Measurements from ENCODE around the gene KIF17. TPM values are rescaled to one million over a fixed set of nuclear protein-coding genes. Genes with fewer than 3 reads are reported as not detected.

The KIF17 gene
- total and polyA plus RNA-seq, 2 of the 8 experiments (the other 6 are each of a cell fraction or from before 2014, with no cell fraction given): 6.9 to 10.4 TPM

- TF ChIP-seq SP2 (IDR thresholded peaks at IDR 0.05; ENCODE audit: low read length) (no peak), POU5F1 (IDR thresholded peaks at IDR 0.05; ENCODE audit: low read depth, low read length) (no peak), JUN (IDR thresholded peaks at IDR 0.05; ENCODE audit: low read depth, low read length) (no peak)
- TF ChIP-seq, protein P1, sequence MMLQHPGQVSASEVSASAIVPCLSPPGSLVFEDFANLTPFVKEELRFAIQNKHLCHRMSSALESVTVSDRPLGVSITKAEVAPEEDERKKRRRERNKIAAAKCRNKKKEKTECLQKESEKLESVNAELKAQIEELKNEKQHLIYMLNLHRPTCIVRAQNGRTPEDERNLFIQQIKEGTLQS (IDR thresholded peaks at IDR 0.05; ENCODE audit: insufficient read depth, low read depth, low read length): no peak
Observed at GRCh38 chr1:20753589-20753988, 35.8 kb upstream of the KIF17 start (continued).
